Measurements from ENCODE around the gene FAM107A. TPM values are rescaled to one million over a fixed set of nuclear protein-coding genes. Genes with fewer than 3 reads are reported as not detected.

Gene FAM107A
- total and polyA plus RNA-seq, 2 of the 4 experiments (the other 2 are of a cell fraction) = not detected

- Histone ChIP-seq H3K23ac (ENCODE audit: low read depth, low read length) (no peak overlapping the region), H3K4me3 (ENCODE audit: insufficient read depth, low read depth, low read length) (no peak overlapping the region), H3K9me1 (ENCODE audit: insufficient read depth, low read length) (no peaks in the 10 kb centered on the region; the same call in 1 of the 2 replicates), H4K20me1 (ENCODE audit: insufficient read depth, low read length) (no peaks in the 10 kb centered on the region), H3K79me1 (ENCODE audit: low read depth in 1 of 2, low read length in 2 of 2) (no peaks in the 10 kb centered on the region), H3K18ac (ENCODE audit: low read depth, low read length) (no peak overlapping the region), H3K4me1 (ENCODE audit: control insufficient read depth, insufficient read depth, low read length) (peaks cover 13% of the 10 kb centered on the region), H3K56ac (ENCODE audit: extremely low read depth, insufficient read depth, low read length) (no peak overlapping the region), H3K27ac (ENCODE audit: insufficient read depth, low read length) (no peak overlapping the region), H2AK9ac (replicated peaks; ENCODE audit: low read depth, low read length, poor library complexity) (no peak overlapping the region), H2BK120ac (ENCODE audit: low read depth, low read length) (no peak overlapping the region), H2BK20ac (ENCODE audit: low read depth, low read length) (no peak overlapping the region), H3K27me3 (ENCODE audit: control insufficient read depth, insufficient read depth, low read length) (no peaks in the 10 kb centered on the region), H2AFZ (replicated peaks; ENCODE audit: low read length, poor library complexity) (no peak overlapping the region), H3K9me3 (ENCODE audit: control insufficient read depth, insufficient read depth, low read length) (no peaks in the 10 kb centered on the region), H4K8ac (ENCODE audit: low read depth in 2 of 2, low read length in 2 of 2) (no peak overlapping the region), H3K4ac (ENCODE audit: low read depth, low read length) (no peak overlapping the region), H2AK5ac (ENCODE audit: low read depth, low read length) (no peak overlapping the region), H3K4me2 (ENCODE audit: low read depth, low read length) (no peak overlapping the region), H3K36me3 (ENCODE audit: control insufficient read depth, insufficient read depth, low read length) (no peaks in the 10 kb centered on the region), H4K5ac (ENCODE audit: low read depth, low read length) (no peak overlapping the region), H4K91ac (ENCODE audit: insufficient read depth, low read depth, low read length) (no peak overlapping the region), H2BK15ac (ENCODE audit: low read depth, low read length) (no peak overlapping the region), H3K14ac (replicated peaks; ENCODE audit: low read depth, low read length) (no peak overlapping the region), H2BK5ac (ENCODE audit: low read depth, low read length, poor library complexity, severe bottlenecking) (no peak overlapping the region), H3K9ac (ENCODE audit: low read depth, low read length) (no peak overlapping the region)
- in situ Hi-C loops (cut with MboI; ENCODE audit: low sequenced_read_pairs) (no loop called here), intact Hi-C loops (cut with micrococcal nuclease) (no loop called here), dilution Hi-C loops (cut with HindIII; ENCODE audit: low sequenced_read_pairs, unreplicated experiment) (no loop called here)
- CTCF ChIA-PET = no interaction called here
- no peak for TF ChIP-seq ELK1 (IDR thresholded peaks at IDR 0.05; ENCODE audit: borderline replicate concordance, low read depth, low read length)
- TF ChIP-seq NFE2L2 (IDR thresholded peaks at IDR 0.05; ENCODE audit: low read depth, low read length) = no peak
- TF ChIP-seq BHLHE40 (IDR thresholded peaks at IDR 0.05; ENCODE audit: low read depth, low read length) = no peak
- TF ChIP-seq CTCF (conservative IDR thresholded peaks at IDR 0.05; ENCODE audit: low read depth, low read length) = no peak
- no peak for TF ChIP-seq MAZ (IDR thresholded peaks at IDR 0.05; ENCODE audit: borderline replicate concordance, low read depth, low read length)
- no peak for TF ChIP-seq RAD21 (IDR thresholded peaks at IDR 0.05; ENCODE audit: low read length)
- no peak for TF ChIP-seq SMC3 (IDR thresholded peaks at IDR 0.05; ENCODE audit: low read depth, low read length)
- no peak for TF ChIP-seq POLR2A (IDR thresholded peaks at IDR 0.05; ENCODE audit: low read depth, low read length)
- TF ChIP-seq CHD1 (IDR thresholded peaks at IDR 0.05; ENCODE audit: low read depth, low read length) = no peak
- no peak for TF ChIP-seq MXI1 (IDR thresholded peaks at IDR 0.05; ENCODE audit: borderline replicate concordance, low read depth, low read length)
- no peak for TF ChIP-seq MAFK (IDR thresholded peaks at IDR 0.05; ENCODE audit: low read depth, low read length)
- WGBS, 2 experiments (ENCODE audit: extremely low coverage in 2 of 2, insufficient read length in 1 of 2) = 0% methylated on average over 1 of the region's 10 CpGs; no CpG with 5 or more reads in 1 of the 2 experiments
- peak; percentile 19 for DNase-seq
- ATAC-seq (ENCODE audit: low read depth) = no peak
- POLR2A ChIA-PET (ENCODE audit: unreplicated experiment) = no interaction called here
- no TSS peak for BruUV-seq (replicated peaks)
These were observed 37.6 kb downstream of the FAM107A start for GRCh38 chr3:58539626-58540025.

Measured in IMR-90 (cell line).